GM12878 (cell line): Measurements from ENCODE around the gene RSPH1. TPM values are rescaled to one million over a fixed set of nuclear protein-coding genes. Genes with fewer than 3 reads are reported as not detected.

Experiments used
- ATAC-seq: fragments of 200-7000 bp; cut with Tn5 transposase; 3 replicates; pipeline ENCODE4 v1.9.1; 2020; ENCODE audit warnings: mild to moderate bottlenecking, moderate library complexity
- BruUV-seq: library from RNA; stranded (reverse); fragments of 400-500 nt; replicated peaks from 2 replicates; lab custom pipeline; 2021; lab: Mats Ljungman, UMichigan
- CTCF ChIA-PET: fragments of 300-600 bp; sonication (Branson Sonifier 250); formaldehyde crosslinking; extraction: SDS; loops from one replicate; lab custom pipeline; 2021; ENCODE audit warnings: inconsistent platforms; lab: Yijun Ruan, JAX
- POLR2A ChIA-PET: fragments of 350-600 bp; formaldehyde crosslinking; extraction: SDS; loops from one replicate; lab custom pipeline; 2021; ENCODE audit warnings: inconsistent platforms; lab: Charles Lee
- RAD21 ChIA-PET: fragments of 300-600 bp; sonication (Branson Sonifier 250); formaldehyde crosslinking; loops from one replicate; lab custom pipeline; 2023; ENCODE audit warnings: antibody characterized with exemption; ENCODE audit not compliant: unreplicated experiment; lab: Charles Lee
- SMC1A ChIA-PET: fragments of 300-600 bp; sonication (Branson Sonifier 250); formaldehyde crosslinking; loops from one replicate; lab custom pipeline; 2023; ENCODE audit not compliant: unreplicated experiment, uncharacterized antibody; lab: Charles Lee
- DNase-seq: peaks from one replicate; pipeline ENCODE4 v3.0.0-alpha.2; 2011; ENCODE audit warnings: low read depth, low spot score
- FAIRE-seq: peaks from 3 replicates; lab custom pipeline; 2011; peaks lifted over from hg19 to GRCh38; lab: Jason Lieb, UNC
- H2AFZ ChIP-seq: 2 replicates; pipeline ENCODE4 v1.6.0; 2011; ENCODE audit warnings: low read depth, low read length, control low read depth; ENCODE audit not compliant: control insufficient read depth
- H3K27ac ChIP-seq: 2 replicates; pipeline ENCODE4 v1.5.1; 2011; ENCODE audit warnings: control low read depth; ENCODE audit not compliant: control insufficient read depth, insufficient read depth
- H3K27me3 ChIP-seq, 2 experiments: replicated peaks in 1 of 2; 2 replicates each; pipeline versions ENCODE4 v1.6.0 to v1.6.1; 2011; ENCODE audit warnings: low read length in 1 of 2; ENCODE audit not compliant: control insufficient read depth in 2 of 2, insufficient read depth in 2 of 2
- H3K36me3 ChIP-seq, 2 experiments: 2 replicates each; pipeline ENCODE4 v1.5.1; 2011; ENCODE audit warnings: low read length in 1 of 2; ENCODE audit not compliant: control insufficient read depth in 2 of 2, insufficient read depth in 2 of 2
- H3K4me1 ChIP-seq: 2 replicates; pipeline ENCODE4 v1.6.1; 2011; ENCODE audit warnings: mild to moderate bottlenecking, low read length, moderate library complexity, mixed read lengths; ENCODE audit not compliant: control insufficient read depth, insufficient read depth
- H3K4me2 ChIP-seq: 2 replicates; pipeline ENCODE4 v1.6.0; 2011; ENCODE audit warnings: control low read depth; ENCODE audit not compliant: control insufficient read depth, insufficient read depth
- H3K4me3 ChIP-seq: fragments of 200-600 bp; sonication (generic); 2 replicates; pipeline ENCODE4 v1.5.1; 2016
- H3K79me2 ChIP-seq: 2 replicates; pipeline ENCODE4 v1.6.0; 2011; ENCODE audit warnings: low read length; ENCODE audit not compliant: control insufficient read depth, insufficient read depth
- H3K9ac ChIP-seq: 2 replicates; pipeline ENCODE4 v1.8.0; 2011; ENCODE audit warnings: low read length, control low read depth, mixed read lengths; ENCODE audit not compliant: control insufficient read depth, insufficient read depth
- H3K9me3 ChIP-seq: replicated peaks from 3 replicates; pipeline ENCODE4 v1.5.1; 2011; ENCODE audit warnings: mild to moderate bottlenecking, low read length; ENCODE audit not compliant: control insufficient read depth, insufficient read depth
- H4K20me1 ChIP-seq: 2 replicates; pipeline ENCODE4 v1.6.0; 2011; ENCODE audit not compliant: control insufficient read depth, insufficient read depth
- CUX1 ChIP-seq: IDR thresholded peaks from 2 replicates; pipeline ENCODE4 v1.6.1; 2012; ENCODE audit warnings: improper control_type of control experiment, low read depth, low read length; ENCODE audit not compliant: insufficient replicate concordance
- EED ChIP-seq: sonication (generic); IDR thresholded peaks from 2 replicates; pipeline ENCODE4 v1.6.1; 2016; ENCODE audit warnings: antibody characterized with exemption, low read depth
- HDGF ChIP-seq: fragments of 450-650 bp; IDR thresholded peaks from 2 replicates; pipeline ENCODE4 v1.6.1; 2016; ENCODE audit warnings: antibody characterized with exemption
- MEF2B ChIP-seq: fragments of 450-650 bp; IDR thresholded peaks from 2 replicates; pipeline ENCODE4 v1.6.1; 2018; ENCODE audit warnings: mild to moderate bottlenecking, moderate library complexity; ENCODE audit not compliant: partially characterized antibody, poor library complexity, severe bottlenecking
- NFXL1 ChIP-seq: fragments of 450-650 bp; IDR thresholded peaks from 2 replicates; pipeline ENCODE4 v1.6.1; 2017; ENCODE audit warnings: antibody characterized with exemption, mild to moderate bottlenecking, borderline replicate concordance
- PAX8 ChIP-seq: fragments of 450-650 bp; IDR thresholded peaks from 2 replicates; pipeline ENCODE4 v1.6.1; 2017; ENCODE audit warnings: mild to moderate bottlenecking, moderate library complexity
- RB1 ChIP-seq: fragments of 450-650 bp; formaldehyde crosslinking; IDR thresholded peaks from 2 replicates; pipeline ENCODE4 v1.6.1; 2017; ENCODE audit warnings: mild to moderate bottlenecking, borderline replicate concordance
- SREBF2 ChIP-seq: IDR thresholded peaks from 2 replicates; pipeline ENCODE4 v1.6.1; 2012; ENCODE audit warnings: mild to moderate bottlenecking, low read length
- STAT1 ChIP-seq: fragments of 450-650 bp; conservative IDR thresholded peaks from 2 replicates; pipeline ENCODE4 v1.6.1; 2014; ENCODE audit warnings: antibody characterized with exemption, mild to moderate bottlenecking
- TBL1XR1 ChIP-seq: IDR thresholded peaks from 2 replicates; pipeline ENCODE4 v1.6.1; 2012; ENCODE audit warnings: low read depth, low read length, improper control_type of control experiment
- ZNF24 ChIP-seq: fragments of 450-650 bp; IDR thresholded peaks from 2 replicates; pipeline ENCODE4 v1.6.1; 2017; ENCODE audit warnings: antibody characterized with exemption, mild to moderate bottlenecking
- ZNF384 ChIP-seq: IDR thresholded peaks from 2 replicates; pipeline ENCODE4 v1.6.1; 2012; ENCODE audit warnings: low read depth, mild to moderate bottlenecking, low read length, improper control_type of control experiment, borderline replicate concordance
- WGBS: methylation state at CpG from one replicate; pipeline ENCODE4 v1.1.6; 2016; ENCODE audit warnings: low lambda C conversion rate; ENCODE audit not compliant: insufficient replicate concordance, insufficient coverage; ENCODE audit errors: missing lambda C conversion rate; 5-methylcytosine and 5-hydroxymethylcytosine counted together
- in situ Hi-C: fragments of 300-500 bp; cut with MboI; formaldehyde crosslinking; loops from 9 replicates; pipeline ENCODE4 v1.14.3; 2018; ENCODE audit warnings: mixed read lengths
- intact Hi-C: fragments of 100-400 bp; cut with micrococcal nuclease; formaldehyde crosslinking; loops from one replicate; pipeline ENCODE4 v1.14.2; 2022; ENCODE audit not compliant: unreplicated experiment
- polyA plus RNA-seq, 11 experiments: library from polyadenylated mRNA; depleted of rRNA in 4 of 11; unstranded in 6 of 11; stranded (reverse) in 5 of 11; fragments of >200 nt; fragmentation: Nextera tagmentation in 4 of 11; fragmentation: Illumina TruSeq in 1 of 11; extraction: Ambion mirVana in 4 of 11; extraction: Trizol in 1 of 11; gene quantifications; 1 replicate in 1 of 11; 2 replicates in 10 of 11; pipeline versions ENCODE4 v1.2.1 to v1.2.3, GENCODE V29; 2011 to 2016; ENCODE audit warnings: inconsistent platforms in 2 of 11, missing spikeins in 2 of 11, low read depth in 1 of 11
- total RNA-seq, 4 experiments: library from RNA; depleted of rRNA in 3 of 4; stranded (reverse); fragments of >200 nt in 3 of 4; fragmentation: Illumina TruSeq in 1 of 4; extraction: Trizol in 1 of 4; gene quantifications; 2 replicates each; pipeline versions ENCODE4 v1.2.1 to v1.2.3, GENCODE V29; 2013 to 2021
- TF ChIP-seq, protein P1 (sequence below): fragments of 450-650 bp; formaldehyde crosslinking; IDR thresholded peaks from 2 replicates; pipeline ENCODE4 v1.5.0; 2022; ENCODE audit warnings: mild to moderate bottlenecking, missing genetic modification characterization
- TF ChIP-seq, protein P2 (sequence below): IDR thresholded peaks from 2 replicates; pipeline ENCODE4 v1.6.1; 2012; ENCODE audit warnings: low read depth, low read length, improper control_type of control experiment

The RSPH1 gene
- total and polyA plus RNA-seq, 10 of the 15 experiments (the other 5 are each of a cell fraction or from before 2014, with no cell fraction given), result 0.11 to 1.4 (median 0.38) TPM

GRCh38 chr21:42426424-42426823 lies 69.6 kb downstream of the RSPH1 start:
- RAD21 ChIA-PET, result interaction anchor here (2.6 to 7.2 kb wide), 4 partner anchors 11 to 33 kb away, joined by 11 to 81 read pairs (median 18); no protein-coding TSS in a partner anchor
- no peaks in the 10 kb centered on the region for H3K27me3 ChIP-seq
- no peaks in the 10 kb centered on the region for H3K79me2 ChIP-seq
- H3K4me1 ChIP-seq, result peaks cover 44% of the 10 kb centered on the region
- in situ Hi-C loops (no loop called here), intact Hi-C loops (no loop called here)
- H3K9me3 ChIP-seq, result no peaks in the 10 kb centered on the region
- no peaks in the 10 kb centered on the region for H4K20me1 ChIP-seq
- FAIRE-seq (peak; percentile 70), DNase-seq (no peak), ATAC-seq (no peak)
- peak overlapping the region; percentile 89; the same call in 1 of the 2 replicates for H3K27ac ChIP-seq
- CTCF ChIA-PET, result interaction anchor here (1.2 to 2.6 kb wide), 6 partner anchors 10 to 117 kb away, joined by 3 to 9 read pairs (median 4); no protein-coding TSS in a partner anchor
- POLR2A ChIA-PET, result interaction anchor here (1.0 to 2.4 kb wide), 5 partner anchors 11 to 35 kb away, joined by 3 to 15 read pairs (median 8); no protein-coding TSS in a partner anchor
- no peak overlapping the region for H2AFZ ChIP-seq
- no peak overlapping the region for H3K4me2 ChIP-seq
- no peaks in the 10 kb centered on the region for H3K36me3 ChIP-seq
- WGBS, result 72% methylated on average over 7 of the region's 7 CpGs
- no TSS peak for BruUV-seq
- no peak overlapping the region for H3K4me3 ChIP-seq
- H3K9ac ChIP-seq, result no peak overlapping the region
- SMC1A ChIA-PET, result interaction anchor here (0.8 to 9.4 kb wide), 12 partner anchors 9 to 117 kb away, joined by 3 to 124 read pairs (median 11); no protein-coding TSS in a partner anchor
- TF ChIP-seq SREBF2 (no peak), HDGF (no peak), MEF2B (no peak), CUX1 (no peak), ZNF24 (no peak), PAX8 (no peak), TBL1XR1 (no peak), NFXL1 (no peak), RB1 (no peak), STAT1 (no peak), ZNF384 (no peak), EED (peak; percentile 50)
- TF ChIP-seq, protein P1, sequence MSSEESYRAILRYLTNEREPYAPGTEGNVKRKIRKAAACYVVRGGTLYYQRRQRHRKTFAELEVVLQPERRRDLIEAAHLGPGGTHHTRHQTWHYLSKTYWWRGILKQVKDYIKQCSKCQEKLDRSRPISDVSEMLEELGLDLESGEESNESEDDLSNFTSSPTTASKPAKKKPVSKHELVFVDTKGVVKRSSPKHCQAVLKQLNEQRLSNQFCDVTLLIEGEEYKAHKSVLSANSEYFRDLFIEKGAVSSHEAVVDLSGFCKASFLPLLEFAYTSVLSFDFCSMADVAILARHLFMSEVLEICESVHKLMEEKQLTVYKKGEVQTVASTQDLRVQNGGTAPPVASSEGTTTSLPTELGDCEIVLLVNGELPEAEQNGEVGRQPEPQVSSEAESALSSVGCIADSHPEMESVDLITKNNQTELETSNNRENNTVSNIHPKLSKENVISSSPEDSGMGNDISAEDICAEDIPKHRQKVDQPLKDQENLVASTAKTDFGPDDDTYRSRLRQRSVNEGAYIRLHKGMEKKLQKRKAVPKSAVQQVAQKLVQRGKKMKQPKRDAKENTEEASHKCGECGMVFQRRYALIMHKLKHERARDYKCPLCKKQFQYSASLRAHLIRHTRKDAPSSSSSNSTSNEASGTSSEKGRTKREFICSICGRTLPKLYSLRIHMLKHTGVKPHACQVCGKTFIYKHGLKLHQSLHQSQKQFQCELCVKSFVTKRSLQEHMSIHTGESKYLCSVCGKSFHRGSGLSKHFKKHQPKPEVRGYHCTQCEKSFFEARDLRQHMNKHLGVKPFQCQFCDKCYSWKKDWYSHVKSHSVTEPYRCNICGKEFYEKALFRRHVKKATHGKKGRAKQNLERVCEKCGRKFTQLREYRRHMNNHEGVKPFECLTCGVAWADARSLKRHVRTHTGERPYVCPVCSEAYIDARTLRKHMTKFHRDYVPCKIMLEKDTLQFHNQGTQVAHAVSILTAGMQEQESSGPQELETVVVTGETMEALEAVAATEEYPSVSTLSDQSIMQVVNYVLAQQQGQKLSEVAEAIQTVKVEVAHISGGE, result 0 out of 2 replicates have a peak, but pooled peaks have one; percentile 13
- TF ChIP-seq, protein P2, sequence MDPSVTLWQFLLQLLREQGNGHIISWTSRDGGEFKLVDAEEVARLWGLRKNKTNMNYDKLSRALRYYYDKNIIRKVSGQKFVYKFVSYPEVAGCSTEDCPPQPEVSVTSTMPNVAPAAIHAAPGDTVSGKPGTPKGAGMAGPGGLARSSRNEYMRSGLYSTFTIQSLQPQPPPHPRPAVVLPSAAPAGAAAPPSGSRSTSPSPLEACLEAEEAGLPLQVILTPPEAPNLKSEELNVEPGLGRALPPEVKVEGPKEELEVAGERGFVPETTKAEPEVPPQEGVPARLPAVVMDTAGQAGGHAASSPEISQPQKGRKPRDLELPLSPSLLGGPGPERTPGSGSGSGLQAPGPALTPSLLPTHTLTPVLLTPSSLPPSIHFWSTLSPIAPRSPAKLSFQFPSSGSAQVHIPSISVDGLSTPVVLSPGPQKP, result no peak
